Measurements from ENCODE around the gene GZF1.

Gene GZF1

DNA sequence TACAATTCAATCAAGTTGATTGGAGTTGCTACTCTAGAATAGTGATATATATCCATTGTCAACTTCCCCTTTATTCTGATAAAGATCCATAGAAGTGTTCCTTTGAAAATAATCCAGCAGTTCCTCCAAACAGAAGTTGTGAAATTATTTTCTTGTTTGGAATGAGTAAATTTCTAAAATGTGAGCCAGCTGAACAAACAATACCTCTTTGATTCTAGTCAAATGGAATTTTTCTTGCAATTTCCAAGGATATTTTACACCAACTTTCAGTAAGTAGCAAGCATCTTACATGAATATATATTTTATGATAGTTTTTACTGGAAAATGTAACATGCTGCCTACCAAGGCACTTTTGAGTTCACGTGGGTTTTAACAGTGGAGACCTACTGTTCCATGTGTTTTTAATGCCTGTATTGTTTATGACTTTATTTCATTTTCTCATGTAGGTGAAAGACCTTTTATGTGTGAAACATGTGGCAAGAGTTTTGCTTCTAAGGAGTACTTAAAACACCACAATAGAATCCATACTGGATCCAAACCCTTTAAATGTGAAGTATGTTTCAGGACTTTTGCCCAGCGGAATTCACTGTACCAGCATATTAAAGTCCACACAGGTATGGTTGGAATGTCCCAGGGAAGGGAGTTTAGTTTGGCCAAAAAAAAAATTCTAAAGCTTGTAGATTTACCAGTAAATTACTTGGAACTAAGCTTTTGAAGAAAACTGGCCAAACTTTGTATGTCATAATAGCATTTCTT, 6.5 kb downstream of the GZF1 start:
- DNase-seq (ENCODE audit: low read depth in 4 of 4, low spot score in 1 of 4) = no peak

DNA sequence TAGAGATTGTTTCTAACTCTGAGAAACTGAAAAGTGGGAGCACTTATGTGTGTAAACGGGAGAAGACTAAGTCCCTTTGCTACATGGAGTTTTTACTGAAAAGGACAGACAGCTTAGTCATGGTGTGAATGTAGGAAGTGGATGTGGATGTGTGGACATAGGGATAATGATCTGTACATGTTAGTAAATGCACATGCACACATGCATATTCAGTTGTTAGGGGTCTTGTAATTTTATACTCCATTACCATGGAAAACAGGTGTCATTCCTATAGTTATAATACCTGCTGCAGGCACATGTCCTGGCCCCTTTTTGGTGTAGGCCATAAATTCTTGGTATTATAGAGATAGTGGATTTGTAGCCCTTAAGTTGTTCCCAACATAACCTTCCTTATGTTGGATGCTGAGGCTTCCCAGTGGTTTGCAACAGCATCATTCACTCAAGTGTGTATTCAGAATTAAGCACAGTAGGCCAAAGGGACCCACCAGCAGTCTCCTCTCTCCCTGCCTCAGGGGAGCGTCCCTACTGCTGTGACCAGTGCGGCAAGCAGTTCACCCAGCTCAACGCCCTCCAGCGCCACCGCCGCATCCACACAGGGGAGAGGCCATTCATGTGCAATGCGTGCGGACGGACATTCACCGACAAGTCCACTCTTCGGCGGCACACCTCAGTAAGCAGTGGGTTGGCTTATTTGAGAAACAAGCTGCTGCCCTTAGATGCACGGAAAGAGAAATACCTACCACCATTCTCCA, 7.3 kb downstream of the GZF1 start:
- no peak for DNase-seq (ENCODE audit: low read depth in 4 of 4, low spot score in 1 of 4)

DNA sequence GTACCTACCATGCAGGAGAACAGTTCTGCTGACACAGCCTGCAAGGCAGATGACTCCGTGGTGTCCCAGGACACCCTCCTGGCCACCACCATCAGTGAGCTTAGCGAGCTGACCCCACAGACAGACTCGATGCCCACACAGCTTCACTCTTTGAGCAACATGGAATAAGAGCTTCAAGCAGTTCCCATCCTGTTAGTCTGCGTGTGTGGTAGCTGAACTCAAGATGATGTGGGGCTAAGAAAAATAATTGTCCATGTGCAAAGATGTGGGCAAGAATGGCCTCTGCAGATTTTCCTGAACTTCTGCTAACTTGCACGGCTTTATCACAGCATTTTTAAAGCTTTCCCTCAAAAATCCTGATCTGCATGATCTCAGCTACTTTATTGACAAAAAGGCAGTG, 8.3 kb downstream of the GZF1 start:
- DNase-seq (ENCODE audit: low read depth in 4 of 4, low spot score in 1 of 4) = no peak

DNA sequence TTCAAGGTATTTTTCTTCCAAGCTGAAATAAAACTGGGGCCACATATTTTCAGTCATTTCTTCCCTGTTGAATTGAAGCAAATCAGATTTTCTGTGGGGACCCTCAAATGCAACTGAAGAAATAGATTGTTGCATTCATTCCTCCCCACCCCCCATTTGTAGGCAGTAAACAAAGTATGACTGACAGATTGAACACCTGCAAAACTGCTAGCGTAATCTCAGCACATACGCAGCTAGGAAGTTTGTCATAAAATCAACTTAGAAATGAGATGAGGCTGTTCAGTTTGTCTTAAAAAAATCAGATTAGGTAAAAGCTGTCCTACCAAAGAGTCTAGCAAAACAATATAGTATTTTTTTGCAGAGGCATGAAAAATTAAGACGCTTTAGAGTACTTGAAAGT, 8.9 kb downstream of the GZF1 start:
- no peak for DNase-seq (ENCODE audit: low read depth in 4 of 4, low spot score in 1 of 4)

DNA sequence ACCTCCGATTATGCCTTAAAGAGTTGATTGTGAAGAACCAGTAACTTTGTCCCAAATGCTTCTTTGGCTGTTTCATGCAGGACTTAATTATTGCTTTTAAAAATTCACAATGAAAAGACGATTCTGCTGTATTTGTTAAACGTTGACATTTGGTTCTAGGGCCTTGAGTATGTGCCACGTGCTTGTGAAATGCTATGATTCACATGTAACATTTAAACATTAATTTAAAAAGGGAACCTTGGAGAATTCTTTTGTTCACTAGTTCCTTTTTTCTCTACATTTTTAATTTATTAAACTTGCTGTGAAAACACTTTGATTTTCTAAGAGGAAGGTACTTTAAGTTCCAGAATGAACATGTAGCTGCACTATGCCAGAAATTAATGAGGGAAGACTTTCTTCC, 9.5 kb downstream of the GZF1 start:
- no peak for DNase-seq (ENCODE audit: low read depth in 4 of 4, low spot score in 1 of 4)

DNA sequence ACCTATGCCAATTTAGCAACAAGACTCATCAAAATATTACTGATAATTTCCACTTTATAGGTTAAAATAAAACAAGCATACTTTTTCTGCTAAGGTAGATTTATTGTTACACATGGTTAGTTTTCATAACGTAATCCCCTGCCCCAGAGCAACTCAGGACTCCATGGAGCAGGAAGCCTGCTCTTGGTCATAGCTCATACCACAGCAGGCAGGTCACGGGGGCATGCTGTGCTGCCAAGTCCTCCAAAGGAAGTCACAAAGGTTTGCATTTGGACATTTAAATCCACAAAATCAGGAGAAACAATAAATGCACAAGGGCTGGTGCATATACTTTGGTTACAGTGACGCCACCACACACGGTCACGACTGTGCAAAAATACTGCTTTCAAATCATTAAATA, 12.5 kb downstream of the GZF1 start:
- no peak for DNase-seq (ENCODE audit: low read depth in 4 of 4, low spot score in 1 of 4)

DNA sequence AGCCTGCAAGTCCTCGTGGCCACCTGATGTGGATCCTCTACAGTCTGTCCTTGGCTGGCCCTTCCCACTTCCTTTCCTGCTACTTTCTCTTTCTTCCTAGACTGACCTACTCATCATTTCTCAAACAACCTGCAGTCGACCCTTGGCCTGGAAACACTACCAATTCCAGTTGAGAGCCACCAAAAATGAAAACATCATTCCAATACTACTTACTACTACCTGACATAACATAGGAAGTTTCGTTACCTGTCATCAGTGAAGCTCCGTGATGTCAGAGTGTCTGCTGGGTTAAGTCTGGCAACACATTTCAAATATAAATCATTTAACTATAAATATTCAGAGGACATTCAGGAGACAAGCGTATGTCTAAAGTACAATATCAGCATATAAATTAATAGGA, 13.8 kb downstream of the GZF1 start:
- no peak for DNase-seq (ENCODE audit: low read depth in 4 of 4, low spot score in 1 of 4)

DNA sequence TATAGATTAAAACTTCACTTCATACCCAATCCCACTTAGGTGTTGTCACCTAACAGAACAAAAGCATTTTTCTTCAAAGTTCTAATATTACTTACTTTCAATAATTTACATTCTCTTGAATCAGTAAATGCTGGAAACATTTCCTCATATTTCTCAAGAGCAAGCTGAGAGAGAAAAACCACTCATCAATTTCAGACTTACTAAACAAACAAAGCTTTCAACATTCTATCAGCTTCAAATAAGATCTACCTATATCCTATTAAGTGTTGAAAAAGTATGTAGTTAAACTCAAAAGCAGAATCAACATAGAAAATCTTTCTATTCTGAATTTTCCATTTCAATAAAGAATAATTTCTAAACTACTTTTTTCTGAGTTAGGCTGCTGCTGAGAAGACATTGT, 17.8 kb downstream of the GZF1 start:
- DNase-seq (ENCODE audit: low read depth in 4 of 4, low spot score in 1 of 4) = no peak

DNA sequence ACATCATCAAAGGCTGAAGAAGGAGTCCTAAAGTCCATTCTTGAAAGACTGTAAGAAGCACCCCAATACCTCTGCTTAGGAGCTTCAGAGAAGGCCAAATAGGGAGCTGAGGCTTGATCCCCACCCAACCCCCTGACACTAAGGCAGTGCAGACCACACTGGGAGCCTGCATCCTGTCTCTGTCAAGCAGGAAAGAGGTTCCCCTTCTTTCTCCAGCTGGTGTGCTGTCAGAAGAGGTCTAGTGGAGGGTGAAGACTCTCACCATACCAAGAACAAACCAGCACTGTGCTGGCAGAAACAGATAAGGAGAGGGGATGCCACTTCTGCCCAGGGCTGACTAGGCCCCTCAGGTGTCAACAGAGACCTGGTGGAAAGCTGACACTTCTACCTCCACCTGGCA, 19.9 kb downstream of the GZF1 start:
- no peak for DNase-seq (ENCODE audit: low read depth in 4 of 4, low spot score in 1 of 4)

DNA sequence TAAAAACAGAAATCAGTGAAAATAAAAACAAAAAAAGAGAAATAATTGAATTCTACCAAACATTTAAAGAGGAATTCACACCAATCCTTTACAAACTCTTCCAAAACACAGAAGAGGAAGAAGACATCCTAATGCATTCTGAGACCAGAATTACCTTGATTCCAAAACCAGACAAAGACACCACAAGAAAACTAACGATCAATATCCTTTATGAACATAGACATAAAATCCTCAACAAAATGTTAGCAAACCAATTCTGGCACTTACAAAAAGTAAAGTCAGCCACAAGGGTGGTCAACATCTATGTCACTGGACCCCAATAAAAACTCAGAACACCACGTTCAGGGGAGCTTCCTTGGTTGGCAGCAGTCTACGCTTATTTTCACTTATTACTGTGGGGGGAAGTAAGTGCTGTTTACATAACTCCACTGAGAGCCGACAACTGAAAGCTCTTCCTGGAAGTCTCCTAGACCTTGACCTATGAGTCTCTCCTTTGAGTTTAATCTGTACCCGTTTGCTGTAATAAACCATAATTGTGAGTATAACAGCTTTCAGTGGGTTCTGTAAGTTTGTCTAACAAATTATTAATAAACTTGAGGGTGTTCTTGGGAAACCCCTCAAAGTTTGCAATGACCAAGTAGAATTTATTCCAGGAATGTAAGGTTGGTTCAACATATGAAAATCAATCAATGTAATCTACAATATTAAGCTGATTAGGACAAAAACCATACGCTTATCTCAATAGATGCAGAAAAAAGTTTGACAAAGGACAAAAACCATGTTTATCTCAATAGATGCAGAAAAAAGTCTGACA, 24.5 kb downstream of the GZF1 start:
- DNase-seq (ENCODE audit: low read depth in 4 of 4, low spot score in 1 of 4) = no peak

DNA sequence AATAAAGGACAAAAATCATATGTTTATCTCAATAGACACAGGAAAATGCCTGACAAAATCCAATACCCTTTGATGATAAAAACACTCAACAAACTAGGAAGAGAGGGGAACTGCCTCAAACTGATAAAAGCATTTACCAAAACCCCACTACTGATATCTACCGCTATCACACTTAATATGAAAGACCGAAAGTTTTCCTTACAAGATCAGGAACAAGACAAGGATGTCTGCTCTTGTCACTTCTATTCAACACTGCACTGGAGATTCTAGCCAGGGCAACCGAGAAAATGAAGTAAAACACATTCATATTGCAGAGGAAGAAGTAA, 25.1 kb downstream of the GZF1 start:
- no peak for DNase-seq (ENCODE audit: low read depth in 4 of 4, low spot score in 1 of 4)

DNA sequence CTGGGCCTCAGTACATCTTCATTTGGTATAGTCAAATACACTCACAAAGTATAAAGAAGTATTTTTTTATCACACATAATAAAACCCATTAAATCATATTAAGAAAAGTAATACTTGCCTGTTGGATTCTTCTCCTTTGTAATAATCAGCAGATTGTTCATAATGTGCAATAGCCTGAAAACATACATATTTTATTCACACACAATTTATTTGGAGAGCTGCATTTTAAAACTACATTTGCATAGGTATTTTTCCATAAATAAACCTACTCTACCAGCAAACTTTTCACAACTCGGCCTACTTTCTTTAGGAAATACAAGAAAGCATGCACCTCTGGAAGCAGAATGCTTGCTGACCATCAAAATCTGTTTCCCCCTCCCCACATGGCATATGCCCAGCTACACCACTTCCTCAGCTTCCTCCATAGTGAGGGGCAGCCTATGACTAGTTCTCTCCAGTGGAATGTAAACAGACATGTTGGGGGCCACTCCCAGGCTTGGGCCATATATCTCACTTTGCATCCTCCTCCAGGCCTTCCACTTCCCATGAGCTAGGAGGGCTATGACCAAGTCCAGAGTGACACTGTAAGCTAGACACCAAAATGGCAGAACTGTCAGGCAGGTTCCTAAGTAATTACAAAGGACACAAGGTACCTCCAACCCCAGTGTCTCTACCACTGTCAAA, 28.3 kb downstream of the GZF1 start:
- no peak for DNase-seq (ENCODE audit: low read depth in 4 of 4, low spot score in 1 of 4)

DNA sequence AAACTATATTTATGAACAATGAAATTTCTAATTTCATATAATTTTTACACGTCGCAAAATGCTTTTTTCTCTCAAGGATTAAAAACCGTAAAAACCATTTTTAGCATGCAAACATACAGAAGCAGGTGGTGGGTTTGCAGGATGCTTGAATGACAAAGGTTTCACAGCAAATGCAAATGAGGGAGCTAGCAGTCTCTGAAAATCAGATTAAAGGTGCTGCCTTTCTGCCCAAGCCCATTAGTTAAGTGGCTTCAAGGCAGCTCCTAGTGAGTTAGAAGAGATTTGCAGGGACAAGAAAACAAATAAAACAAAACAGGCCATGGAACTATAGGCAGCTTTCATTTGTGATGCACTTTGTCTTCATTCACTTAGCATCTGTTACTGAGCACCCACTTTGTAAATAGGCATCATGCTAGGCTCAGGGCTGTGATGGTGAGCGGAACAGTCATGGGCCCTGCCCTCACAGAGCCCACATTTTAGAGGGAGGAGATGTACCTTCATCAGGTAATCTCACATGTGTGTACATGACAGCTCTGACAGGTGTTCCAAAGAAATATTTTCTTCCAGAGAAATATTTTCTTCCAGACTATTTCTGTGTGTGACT, 29.8 kb downstream of the GZF1 start:
- no peak for DNase-seq (ENCODE audit: low read depth in 4 of 4, low spot score in 1 of 4)

DNA sequence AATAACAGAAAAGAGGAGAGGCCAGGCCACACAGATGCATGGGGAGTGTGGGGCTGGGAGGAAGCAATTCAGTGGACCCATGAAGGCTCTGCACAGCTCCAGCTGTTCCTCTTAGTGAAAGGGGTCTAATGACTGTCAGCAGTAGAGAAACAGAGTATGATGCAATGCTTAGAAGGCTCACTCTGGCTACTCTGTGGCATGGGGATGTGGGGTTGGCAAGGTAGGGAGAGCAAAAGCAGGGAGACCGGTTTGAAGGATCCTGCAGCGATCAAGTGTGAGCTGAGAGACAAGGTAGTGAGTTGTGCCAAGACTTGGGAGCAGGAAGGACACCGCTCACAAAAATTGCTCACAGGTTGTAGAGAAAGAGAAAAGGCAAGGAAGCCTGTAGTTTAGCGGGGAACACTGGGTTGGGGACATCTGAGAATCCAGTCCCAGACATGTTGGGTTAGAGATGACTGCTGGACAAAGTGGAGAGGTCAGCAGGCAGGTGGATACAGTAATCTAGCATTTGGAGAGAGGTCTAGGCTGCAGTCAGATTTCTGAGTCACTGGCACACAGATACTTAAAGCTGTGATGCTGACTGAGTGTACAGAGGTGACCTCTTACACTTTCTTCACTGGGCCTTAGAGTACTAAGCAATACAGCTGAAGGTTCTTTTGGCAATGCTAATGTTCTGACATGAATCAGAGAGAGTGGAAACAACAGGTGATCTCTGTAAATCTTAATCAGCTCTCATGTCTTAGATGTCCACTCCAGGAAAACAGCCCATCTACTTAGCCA, 32.2 kb downstream of the GZF1 start:
- DNase-seq (ENCODE audit: low read depth in 4 of 4, low spot score in 1 of 4) = no peak

DNA sequence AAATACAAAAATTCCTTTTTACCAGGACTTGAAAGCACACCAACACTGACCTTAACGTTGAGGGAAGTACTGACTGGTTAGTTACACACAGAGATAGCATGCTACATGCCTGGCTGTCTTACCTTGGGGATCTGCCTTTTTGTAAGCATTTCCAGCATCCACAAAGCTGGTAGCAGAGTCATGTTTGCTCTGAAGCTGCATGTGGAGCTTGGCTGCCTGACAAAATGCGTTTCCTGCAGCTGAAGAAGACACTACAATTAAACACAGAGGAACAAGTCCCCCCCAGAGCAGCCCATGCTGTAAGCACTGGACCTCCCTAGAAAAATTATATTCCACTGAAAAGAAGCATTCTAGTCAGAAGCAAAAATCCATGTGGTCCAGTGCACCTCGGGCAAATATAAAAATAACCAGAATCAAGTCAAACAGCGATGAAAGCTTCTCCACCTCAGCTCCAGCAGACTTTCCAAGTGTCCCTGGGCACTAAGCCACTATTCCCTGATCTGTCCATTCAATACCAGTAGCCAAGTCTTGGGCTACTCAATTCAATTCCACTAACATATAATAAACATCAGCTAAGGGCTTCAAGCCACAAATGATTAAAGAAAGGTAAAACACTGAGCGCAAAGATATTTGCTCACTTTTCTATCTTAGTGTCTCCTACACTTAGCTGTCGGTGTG, 35.1 kb downstream of the GZF1 start:
- DNase-seq (ENCODE audit: low read depth in 4 of 4, low spot score in 1 of 4) = no peak

DNA sequence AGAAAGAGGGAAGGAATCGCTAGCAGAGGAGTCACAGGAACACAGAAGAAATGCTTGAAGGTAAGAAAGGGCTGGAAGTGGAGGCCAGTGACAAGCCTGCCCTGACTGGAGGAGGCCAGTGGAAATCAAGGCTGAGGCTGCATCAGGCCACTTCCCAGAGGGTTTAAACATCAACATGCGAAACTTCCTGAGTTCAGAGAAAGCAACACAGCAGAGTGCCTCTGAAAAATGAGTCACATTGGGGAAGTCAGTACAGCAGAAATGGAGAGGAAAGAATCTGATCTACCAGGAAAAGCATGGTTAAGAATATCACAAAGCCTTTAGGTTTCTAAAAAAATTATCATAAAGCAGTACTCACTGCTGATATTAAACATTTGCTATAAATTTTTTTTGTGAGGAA, 36.0 kb downstream of the GZF1 start:
- no peak for DNase-seq (ENCODE audit: low read depth in 4 of 4, low spot score in 1 of 4)

DNA sequence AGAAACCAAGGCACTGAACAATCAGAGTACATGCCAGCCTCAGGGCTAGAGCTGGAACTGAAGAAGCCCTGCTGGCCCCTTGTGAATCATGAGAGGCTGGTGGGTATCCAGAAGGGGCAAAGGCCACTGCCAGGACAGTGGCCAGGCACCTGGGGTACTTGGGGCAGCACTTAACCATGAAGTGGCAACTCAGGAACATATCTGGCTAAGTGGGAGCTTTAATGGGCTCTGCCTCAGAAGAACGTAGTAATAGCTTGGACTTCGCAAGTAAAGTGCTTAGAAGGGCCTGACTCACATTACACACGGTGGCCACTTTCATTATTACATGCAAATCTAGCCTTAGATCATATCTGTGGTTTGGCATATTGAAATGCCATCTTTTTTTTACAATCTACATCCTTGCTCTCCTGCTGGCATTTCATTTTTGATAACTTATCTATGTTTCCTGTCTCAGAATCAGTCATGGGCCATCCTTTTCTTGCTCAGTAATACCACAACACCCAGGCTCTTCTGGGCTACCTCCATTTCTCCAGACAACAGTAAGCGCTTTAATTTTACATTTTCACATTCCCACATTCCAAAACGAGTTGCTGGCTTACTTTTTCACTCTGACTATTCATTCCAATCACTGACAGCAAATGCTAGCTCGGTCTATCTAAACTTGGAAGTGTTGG, 37.7 kb downstream of the GZF1 start:
- no peak for DNase-seq (ENCODE audit: low read depth in 4 of 4, low spot score in 1 of 4)

DNA sequence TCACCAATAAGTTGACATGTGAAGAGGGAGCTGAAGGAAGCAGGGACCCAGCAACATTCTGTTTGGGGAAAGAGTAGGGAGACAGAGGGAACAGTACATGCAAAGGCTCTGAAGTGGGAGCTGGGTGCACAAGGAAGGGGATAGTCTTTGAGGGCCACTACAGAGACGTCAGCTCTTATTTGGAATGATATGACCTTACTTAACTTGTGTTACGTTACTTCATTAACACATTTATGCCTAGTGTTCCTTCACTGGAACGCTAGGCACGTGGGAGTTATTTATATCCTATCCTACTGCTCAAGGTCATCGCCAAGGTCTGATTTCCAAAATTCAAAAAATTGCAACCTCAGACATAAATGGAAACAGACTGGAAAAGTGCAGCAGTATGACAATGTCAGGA, 39.1 kb downstream of the GZF1 start:
- no peak for DNase-seq (ENCODE audit: low read depth in 4 of 4, low spot score in 1 of 4)

DNA sequence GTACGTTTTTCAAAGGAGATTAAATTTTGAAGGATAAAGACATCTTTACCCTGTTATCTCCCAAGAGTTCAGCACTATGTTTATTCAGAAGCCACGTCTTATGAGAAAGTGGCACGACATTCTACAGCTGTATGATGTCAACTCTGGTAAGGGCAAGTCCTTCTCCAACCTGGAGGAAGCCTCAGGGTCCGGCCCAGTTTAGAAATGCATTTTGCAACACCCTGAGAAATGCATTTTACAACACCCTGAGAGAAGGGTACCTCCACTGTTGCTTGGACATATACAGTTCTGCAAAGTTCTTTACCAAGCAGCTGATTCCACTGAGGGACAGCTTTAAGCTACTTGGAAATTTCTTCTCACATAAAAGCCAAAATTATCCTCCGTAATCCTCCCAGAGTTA, 41.8 kb downstream of the GZF1 start:
- DNase-seq (ENCODE audit: low read depth in 4 of 4, low spot score in 1 of 4) = no peak
